Inflammatory macrophage treated with lipopolysaccharide for 4 hours (primary cell): ENCODE results near the gene MED22.
"Not testable (repeated sequence)": the region's sequence is repeated elsewhere in the genome, so short reads cannot be mapped to it uniquely, and the experiment has no call there.

ENCODE experiments used
- DNase-seq: peaks from one replicate; pipeline ENCODE4 v3.0.0-alpha.2; 2020

Gene MED22

DNA sequence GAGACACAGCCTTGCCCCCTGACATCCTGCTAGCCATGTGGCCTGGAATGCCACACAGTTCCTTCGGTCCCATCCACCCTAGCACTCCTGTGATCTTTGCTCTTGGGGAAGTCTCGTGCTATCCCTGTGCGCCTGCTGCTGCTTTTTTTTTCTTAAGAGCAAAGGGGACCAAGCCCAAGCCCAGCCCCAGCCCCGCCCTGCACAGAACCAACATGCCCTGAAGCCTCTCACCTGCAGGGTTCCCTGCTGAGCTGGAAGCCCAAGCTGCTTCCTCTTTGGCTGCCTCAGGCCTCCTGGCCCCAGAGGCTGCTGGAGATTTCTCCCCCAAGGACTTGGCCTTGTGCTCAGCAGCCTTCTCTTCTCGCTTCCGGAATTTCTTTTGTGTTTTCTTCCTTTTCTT is 13.8 kb downstream of the MED22 start:
- no peak for DNase-seq

- no peak for DNase-seq
Measured at GRCh38 chr9:133333566-133333965, 14.4 kb downstream of the MED22 start.

DNA sequence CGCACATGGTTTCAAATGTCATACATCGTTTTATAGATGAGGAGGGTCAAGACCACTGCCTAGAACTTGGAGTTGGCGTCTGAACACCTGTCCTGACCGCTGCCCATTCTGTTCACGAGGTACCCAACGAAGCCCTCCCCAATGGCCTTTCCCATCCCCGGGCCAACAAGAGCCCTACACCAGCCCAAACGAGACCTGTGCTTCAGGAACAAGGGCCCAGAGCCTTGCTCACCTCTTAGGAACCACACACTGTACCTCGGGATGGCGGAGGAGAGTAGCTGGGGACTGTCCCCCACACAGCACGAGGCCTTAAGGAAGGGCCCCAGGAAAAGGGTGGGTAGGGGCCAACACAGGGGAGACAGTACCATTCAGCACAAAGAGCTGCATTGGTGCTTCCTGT is 14.9 kb downstream of the MED22 start:
- no peak for DNase-seq

DNA sequence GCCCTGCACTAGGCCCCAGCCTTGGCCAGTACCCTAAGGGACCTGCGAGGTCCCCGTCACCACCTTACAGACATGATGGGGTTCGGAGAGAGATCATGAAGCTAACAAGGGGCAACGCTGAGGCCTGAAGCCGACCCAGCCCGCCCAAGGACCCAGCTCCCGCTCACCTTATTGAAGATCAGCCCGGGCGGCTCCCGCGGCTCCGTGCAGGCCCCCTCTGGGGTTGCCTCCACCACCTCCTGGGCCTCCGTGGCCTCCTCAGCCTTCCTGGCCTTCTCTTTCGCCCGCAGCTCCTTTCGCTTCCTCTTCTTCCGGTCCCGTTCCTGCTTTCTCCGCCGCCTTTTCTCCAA is 15.6 kb downstream of the MED22 start:
- no peak for DNase-seq

- no peak for DNase-seq
Measured at GRCh38 chr9:133331641-133332380, 16.1 kb downstream of the MED22 start.

GRCh38 chr9:133331221-133331620 is 16.7 kb downstream of the MED22 start:
- no peak for DNase-seq

- DNase-seq, result not testable (repeated sequence)
Measured at GRCh38 chr9:133329306-133330156, 18.4 kb downstream of the MED22 start.

- no peak for DNase-seq
Measured at GRCh38 chr9:133327834-133328484, 20.0 kb downstream of the MED22 start.

DNA sequence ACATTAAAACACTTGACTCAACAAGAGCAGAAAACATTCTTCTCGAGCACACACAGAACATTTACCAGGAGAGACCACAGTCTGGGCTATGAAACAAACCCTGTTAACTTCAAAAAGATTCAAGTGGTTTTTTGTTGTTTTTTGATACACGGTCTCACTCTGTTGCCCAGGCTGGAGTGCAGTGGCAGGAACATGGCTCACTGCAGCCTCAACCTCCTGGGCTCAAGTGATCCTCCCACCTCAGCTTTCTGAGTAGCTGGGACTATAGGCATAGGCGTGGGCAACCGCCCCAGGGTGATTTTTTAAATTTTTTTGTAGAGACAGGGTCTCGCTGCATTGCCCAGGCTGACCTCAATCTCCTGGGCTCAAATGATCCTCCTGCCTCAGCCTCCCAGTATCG is 20.9 kb downstream of the MED22 start:
- not testable (repeated sequence) for DNase-seq

DNA sequence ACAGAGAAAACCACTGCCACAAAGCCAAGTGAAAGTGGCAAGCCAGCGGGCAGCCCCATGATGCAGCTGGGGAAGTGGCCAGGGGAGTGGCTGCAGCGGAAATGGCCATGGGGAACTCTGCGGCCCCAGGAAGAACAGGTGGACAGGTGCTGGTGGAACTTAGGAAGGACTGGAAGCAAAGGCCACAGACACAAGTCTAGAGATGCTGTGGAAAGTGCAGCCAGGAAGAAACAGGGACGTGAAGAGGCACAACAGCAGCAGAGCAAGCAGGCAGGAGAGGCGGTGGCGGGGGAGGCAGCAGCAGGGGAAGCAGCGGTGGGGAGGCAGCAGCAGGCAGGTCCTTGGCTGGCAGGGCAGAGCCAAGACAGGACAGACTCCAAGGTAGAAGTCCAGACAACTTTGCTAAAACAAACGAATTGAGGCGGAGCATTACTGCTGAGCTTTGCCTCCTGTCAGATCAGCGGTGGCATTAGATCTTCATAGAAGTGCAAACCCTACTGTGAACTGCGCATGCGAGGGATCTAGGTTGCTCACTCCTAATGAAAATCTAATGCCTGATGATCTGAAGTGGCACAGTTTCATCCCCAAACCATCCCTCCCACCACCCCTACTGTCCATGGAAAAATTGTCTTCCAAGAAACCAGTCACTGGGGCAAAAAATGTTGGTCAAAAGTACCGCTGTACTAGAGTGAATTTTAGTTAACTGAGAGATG is 23.8 kb downstream of the MED22 start:
- DNase-seq, result no peak

DNA sequence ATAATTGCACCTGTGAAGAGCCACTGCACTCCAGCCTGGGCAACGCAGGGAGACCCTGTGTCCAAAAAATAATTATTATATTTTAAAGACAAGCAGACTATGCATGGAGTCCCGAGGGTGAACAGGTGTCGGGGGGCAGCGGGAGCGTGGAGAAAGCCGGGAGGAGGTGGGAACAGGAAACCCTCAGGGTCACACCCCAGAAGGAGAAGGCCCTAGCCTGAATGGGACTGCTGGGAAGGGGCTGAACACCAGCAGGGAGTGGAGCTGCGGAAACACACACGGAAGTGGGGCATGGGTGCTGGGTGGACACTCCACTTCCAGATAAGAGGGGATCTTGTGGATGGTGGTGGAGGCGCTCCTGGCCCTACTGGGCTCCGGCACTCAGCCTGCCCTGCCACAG is 24.7 kb downstream of the MED22 start:
- no peak for DNase-seq

- DNase-seq, result no peak
Measured at GRCh38 chr9:133322701-133323100, 25.2 kb downstream of the MED22 start.

- DNase-seq, result no peak
Measured at GRCh38 chr9:133321411-133321935, 26.5 kb downstream of the MED22 start.

DNA sequence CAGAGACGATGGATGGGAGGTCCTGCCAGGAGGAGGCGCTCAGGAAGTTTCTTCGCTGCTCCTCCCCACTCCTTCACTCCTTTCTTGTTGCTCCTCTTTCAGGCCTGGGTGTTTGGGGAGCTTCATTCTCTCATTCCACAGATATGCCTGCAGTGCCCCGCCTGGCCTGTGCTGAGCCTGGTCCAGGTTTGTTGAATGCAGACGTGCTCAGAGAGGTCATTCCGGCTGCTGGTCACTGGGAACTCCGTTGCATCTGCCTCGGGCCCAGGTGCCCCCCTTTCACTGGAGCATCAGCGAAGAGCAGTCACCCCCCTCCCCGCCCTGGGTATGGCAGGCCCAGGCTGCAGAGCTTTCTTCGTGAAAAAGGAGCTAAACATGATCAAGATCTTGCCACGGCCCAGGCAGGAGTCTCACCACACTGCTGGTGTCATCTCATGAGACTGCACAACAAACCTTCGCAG is 27.5 kb downstream of the MED22 start:
- DNase-seq, result no peak

- DNase-seq, result not testable (repeated sequence)
Measured at GRCh38 chr9:133317551-133317950, 30.4 kb downstream of the MED22 start.

GRCh38 chr9:133315997-133316396 is 31.9 kb downstream of the MED22 start:
- DNase-seq, result no peak

DNA sequence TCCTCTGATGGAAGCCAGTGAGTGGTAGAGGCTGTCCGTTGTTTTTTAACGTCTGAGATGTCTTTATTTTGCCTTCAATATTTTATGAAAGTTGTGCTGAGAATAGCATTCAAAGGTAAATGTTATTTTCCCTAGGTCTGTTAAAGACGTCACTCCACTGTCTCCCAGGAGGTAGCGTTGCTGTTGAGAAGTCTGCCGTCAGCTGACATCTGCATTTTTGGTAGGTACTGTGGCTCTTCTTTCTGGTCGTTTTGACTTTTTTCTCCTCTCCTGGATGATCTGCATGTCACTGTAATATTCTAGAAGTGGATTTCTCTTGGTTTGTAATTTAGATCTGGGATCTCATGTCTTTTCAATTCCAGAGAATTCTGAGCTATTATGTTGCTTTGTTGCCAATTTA is 38.3 kb downstream of the MED22 start:
- no peak for DNase-seq

DNA sequence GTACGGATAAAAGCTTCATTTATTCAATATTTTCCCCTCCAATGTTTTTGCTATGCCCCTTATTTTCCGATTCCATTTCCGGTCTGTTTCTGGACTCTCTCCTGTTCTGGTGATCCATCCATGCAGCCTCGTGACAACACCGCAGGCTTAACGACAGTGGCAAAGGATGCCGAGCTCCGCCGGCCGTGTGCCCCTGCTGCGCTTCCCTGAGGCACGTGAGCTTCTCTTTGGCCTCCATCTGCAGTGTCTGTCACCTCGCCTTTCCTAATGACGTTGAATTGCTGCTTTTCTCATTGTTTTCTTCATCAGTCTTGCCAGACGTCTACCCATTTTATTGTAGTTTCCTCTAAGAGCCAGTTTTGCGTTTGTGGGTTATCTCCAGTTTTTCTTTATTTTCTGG is 40.6 kb downstream of the MED22 start:
- DNase-seq, result no peak

DNA sequence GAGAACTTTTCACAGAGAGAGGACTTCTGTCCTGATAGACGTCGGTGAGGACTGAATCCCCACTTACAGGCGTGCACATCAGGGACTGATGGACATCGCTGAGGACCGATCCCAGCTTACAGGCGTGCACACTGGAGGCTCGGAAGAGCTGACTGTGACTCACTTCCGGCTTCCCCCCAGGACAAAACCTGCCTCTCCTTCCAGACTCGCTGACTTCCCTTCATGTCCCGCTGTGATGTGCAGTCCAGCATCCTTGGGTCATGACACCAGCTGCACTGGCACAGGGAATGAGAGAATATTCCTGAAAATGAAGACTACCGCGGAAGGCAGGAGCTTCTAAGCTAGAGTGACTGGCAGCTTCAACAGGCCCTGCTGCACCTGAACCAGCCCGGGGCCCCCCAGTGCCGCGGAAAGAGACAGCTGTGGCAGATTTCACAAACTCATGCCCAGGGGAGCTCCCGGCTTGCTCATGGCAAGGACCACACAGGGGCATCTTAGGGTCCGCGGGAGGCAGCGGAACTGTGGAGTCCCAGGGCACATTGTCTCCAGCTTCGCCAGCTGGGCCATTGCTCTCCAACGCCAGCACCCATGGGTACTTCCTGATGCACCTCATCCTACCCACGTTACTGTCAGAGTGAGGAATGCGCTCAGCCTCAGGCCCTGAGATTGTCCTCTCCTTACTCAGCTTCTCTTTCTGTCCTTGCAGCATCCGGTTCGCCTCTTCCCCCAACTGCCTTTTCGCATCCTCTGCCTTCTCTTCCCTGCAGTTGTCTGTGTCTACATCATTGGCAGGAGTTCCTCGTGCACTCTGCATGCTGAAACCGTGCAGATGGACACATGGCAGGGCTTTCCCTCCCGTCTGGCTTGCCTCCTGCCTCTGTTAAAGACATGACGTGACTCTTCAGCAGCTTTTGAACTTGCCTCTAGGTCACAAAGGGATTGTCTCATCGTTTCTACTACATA is 41.4 kb downstream of the MED22 start:
- DNase-seq, result no peak

DNA sequence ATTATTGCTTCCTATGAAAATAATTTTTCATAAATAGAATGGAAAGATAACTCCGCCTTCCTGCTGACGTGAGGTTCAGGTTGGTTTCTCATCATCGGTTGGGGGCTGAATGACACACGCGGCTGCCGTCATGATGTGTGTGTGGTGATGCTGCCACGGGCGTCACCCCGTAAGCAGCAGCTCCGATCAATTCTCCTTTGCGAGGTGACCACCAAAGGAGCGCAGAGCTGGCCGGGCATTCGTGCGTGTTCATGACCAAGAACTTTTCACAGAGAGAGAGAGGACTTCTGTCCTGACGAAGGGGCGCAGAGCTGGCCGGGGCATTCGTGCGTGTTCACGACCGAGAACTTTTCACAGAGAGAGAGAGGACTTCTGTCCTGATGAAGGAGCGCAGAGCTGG is 42.2 kb downstream of the MED22 start:
- DNase-seq, result no peak
